ENCODE data around the gene RFX1. TPM values are rescaled to one million over a fixed set of nuclear protein-coding genes. Genes with fewer than 3 reads are reported as not detected.
A peak's percentile ranks its signal among the peaks of the same experiment; 100 is the strongest.

RFX1 gene
- total and polyA plus RNA-seq, 2 of the 13 experiments (the other 11 are each of a cell fraction or from before 2014, with no cell fraction given): 1.1 to 1.3 TPM

GRCh38 chr19:14006766-14007562, 844 bp upstream of the RFX1 start (continued):
- TF ChIP-seq STAT6 (CRISPR knock-in tag; IDR thresholded peaks at IDR 0.05; ENCODE audit: borderline replicate concordance) (no peak; the same call in 1 of the 2 replicates), ZNF780A (CRISPR knock-in tag; IDR thresholded peaks at IDR 0.05) (no peak), ZNF326 (CRISPR knock-in tag; IDR thresholded peaks at IDR 0.05; ENCODE audit: borderline replicate concordance) (no peak), NFKBIZ (CRISPR knock-in tag; IDR thresholded peaks at IDR 0.05) (peak; percentile 38; the same call in 1 of the 2 replicates), ISL2 (CRISPR knock-in tag; IDR thresholded peaks at IDR 0.05) (no peak), HOXA5 (CRISPR knock-in tag; IDR thresholded peaks at IDR 0.05) (no peak; the same call in 1 of the 2 replicates), FOSL2 (CRISPR knock-in tag; IDR thresholded peaks at IDR 0.05) (peak; percentile 52; the same call in 1 of the 2 replicates), NONO (IDR thresholded peaks at IDR 0.05) (no peak), NONO (CRISPR knock-in tag; conservative IDR thresholded peaks at IDR 0.05) (peak; percentile 80), AKAP8 (CRISPR knock-in tag; IDR thresholded peaks at IDR 0.05) (no peak; the same call in 1 of the 2 replicates), SSRP1 (CRISPR knock-in tag; IDR thresholded peaks at IDR 0.05) (no peak), ZNF207 (IDR thresholded peaks at IDR 0.05; ENCODE audit: borderline replicate concordance) (no peak), RORA (CRISPR knock-in tag; IDR thresholded peaks at IDR 0.05) (no peak), ARNT2 (CRISPR knock-in tag; IDR thresholded peaks at IDR 0.05; ENCODE audit: low read depth) (peak; percentile 77; the same call in 1 of the 2 replicates), ZNF484 (CRISPR knock-in tag; IDR thresholded peaks at IDR 0.05; ENCODE audit: borderline replicate concordance, low read depth) (no peak), AHR (CRISPR knock-in tag; IDR thresholded peaks at IDR 0.05) (0 out of 2 replicates have a peak, but pooled peaks have one; percentile 34), EP300 (IDR thresholded peaks at IDR 0.05; ENCODE audit: low read depth in 2 of 2, low read length in 2 of 2) (no peak), EP300 (CRISPR knock-in tag; IDR thresholded peaks at IDR 0.05; ENCODE audit: borderline replicate concordance) (peak; percentile 38; the same call in 1 of the 2 replicates), MIXL1 (CRISPR knock-in tag; IDR thresholded peaks at IDR 0.05) (no peak), KLF13 (CRISPR knock-in tag; IDR thresholded peaks at IDR 0.05) (0 out of 2 replicates have a peak, but pooled peaks have one; percentile 66), ZNF281 (CRISPR knock-in tag; IDR thresholded peaks at IDR 0.05; ENCODE audit: borderline replicate concordance) (peak; percentile 59; the same call in 1 of the 2 replicates), ZNF660 (CRISPR knock-in tag; IDR thresholded peaks at IDR 0.05; ENCODE audit: borderline replicate concordance, low read depth) (no peak), CBX5 (CRISPR knock-in tag; IDR thresholded peaks at IDR 0.05; ENCODE audit: borderline replicate concordance) (peak; percentile 80; the same call in 1 of the 2 replicates), KLF15 (CRISPR knock-in tag; IDR thresholded peaks at IDR 0.05; ENCODE audit: borderline replicate concordance) (no peak; the same call in 1 of the 2 replicates), ZNF761 (CRISPR knock-in tag; conservative IDR thresholded peaks at IDR 0.05) (no peak), XBP1 (CRISPR knock-in tag; IDR thresholded peaks at IDR 0.05) (no peak)
